Kidney epithelial cell (primary cell): ENCODE results near the gene GRIA2. TPM values are rescaled to one million over a fixed set of nuclear protein-coding genes. Genes with fewer than 3 reads are reported as not detected.
"Not testable (repeated sequence)": the region's sequence is repeated elsewhere in the genome, so short reads cannot be mapped to it uniquely, and the experiment has no call there.

Experiments
- DNase-seq: peaks from one replicate; pipeline ENCODE4 v3.0.0-alpha.2; 2010; ENCODE audit warnings: low read depth
- H3K27me3 ChIP-seq: 2 replicates; pipeline ENCODE4 v1.6.0; 2011; ENCODE audit warnings: low read length; ENCODE audit not compliant: control insufficient read depth, insufficient read depth
- H3K36me3 ChIP-seq: 2 replicates; pipeline ENCODE4 v1.5.1; 2011; ENCODE audit warnings: low read length; ENCODE audit not compliant: control insufficient read depth, insufficient read depth
- H3K4me3 ChIP-seq: 2 replicates; pipeline ENCODE4 v1.5.1; 2011; ENCODE audit warnings: low read depth, mild to moderate bottlenecking, control low read depth, low read length
- total RNA-seq: library from RNA; depleted of rRNA; stranded (reverse); fragments of >200 nt; gene quantifications from 2 replicates; pipeline ENCODE4 v1.2.3, GENCODE V29; 2015
- TF ChIP-seq, protein P1 (sequence below): IDR thresholded peaks from 2 replicates; pipeline ENCODE4 v1.5.1; 2011; ENCODE audit warnings: mild to moderate bottlenecking, moderate library complexity, low read length, control low read depth, inconsistent platforms; ENCODE audit not compliant: insufficient read depth, poor library complexity, severe bottlenecking

GRIA2 gene
- total RNA-seq: not detected in 2 replicates

DNA sequence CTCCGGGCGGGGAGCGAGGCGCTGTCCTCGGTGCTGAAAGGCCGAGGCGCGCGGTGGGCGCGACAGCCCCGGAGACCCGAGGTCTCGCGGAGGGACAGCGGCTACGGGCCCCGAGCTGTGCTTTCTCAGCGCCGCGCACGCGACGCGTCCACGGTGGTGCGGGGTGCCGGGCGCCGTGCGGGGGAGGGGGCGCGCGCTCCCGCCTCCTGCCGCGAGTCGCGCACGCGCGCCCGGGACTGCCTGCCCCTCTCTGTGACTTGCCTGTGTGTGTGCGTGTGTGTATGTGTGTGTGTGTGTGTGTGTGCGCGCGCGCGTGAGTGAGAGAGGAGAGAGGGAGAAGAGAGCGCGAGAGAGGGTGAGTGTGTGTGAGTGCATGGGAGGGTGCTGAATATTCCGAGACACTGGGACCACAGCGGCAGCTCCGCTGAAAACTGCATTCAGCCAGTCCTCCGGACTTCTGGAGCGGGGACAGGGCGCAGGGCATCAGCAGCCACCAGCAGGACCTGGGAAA is at the start of gene GRIA2:
GRIA2 (plus strand) TSS at position 358 of the 511 bp plus-strand sequence. CDS start 315 bp downstream, outside the sequence.
- Histone ChIP-seq H3K36me3 (no peaks in the 10 kb centered on the region), H3K27me3 (peaks cover 28% of the 10 kb centered on the region), H3K4me3 (peak within 1 kb of the TSS; percentile 57)
- TF ChIP-seq, protein P1, sequence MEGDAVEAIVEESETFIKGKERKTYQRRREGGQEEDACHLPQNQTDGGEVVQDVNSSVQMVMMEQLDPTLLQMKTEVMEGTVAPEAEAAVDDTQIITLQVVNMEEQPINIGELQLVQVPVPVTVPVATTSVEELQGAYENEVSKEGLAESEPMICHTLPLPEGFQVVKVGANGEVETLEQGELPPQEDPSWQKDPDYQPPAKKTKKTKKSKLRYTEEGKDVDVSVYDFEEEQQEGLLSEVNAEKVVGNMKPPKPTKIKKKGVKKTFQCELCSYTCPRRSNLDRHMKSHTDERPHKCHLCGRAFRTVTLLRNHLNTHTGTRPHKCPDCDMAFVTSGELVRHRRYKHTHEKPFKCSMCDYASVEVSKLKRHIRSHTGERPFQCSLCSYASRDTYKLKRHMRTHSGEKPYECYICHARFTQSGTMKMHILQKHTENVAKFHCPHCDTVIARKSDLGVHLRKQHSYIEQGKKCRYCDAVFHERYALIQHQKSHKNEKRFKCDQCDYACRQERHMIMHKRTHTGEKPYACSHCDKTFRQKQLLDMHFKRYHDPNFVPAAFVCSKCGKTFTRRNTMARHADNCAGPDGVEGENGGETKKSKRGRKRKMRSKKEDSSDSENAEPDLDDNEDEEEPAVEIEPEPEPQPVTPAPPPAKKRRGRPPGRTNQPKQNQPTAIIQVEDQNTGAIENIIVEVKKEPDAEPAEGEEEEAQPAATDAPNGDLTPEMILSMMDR: no peak
- DNase-seq: no peak

DNA sequence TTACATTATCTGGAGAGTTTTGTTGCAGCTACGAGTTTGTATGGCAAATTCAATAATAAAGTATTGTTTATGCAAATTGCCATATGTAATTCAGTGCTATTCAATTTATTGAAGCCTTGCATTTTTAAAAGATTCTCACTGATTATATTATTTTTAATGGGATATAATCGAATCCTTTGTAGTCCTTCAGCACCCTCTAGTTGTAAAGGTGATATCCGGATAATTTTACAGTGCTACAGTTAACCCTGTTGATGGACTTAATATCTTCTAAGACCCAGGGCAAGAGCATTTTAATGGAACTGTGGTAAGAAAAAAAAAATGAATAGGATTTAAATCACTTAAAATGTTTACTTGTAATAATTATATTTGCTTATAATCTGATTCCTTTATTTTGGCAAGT is 48.5 kb upstream of the GRIA2 start:
- TF ChIP-seq, protein P1: peak; percentile 36
- Histone ChIP-seq H3K4me3 (no peak overlapping the region), H3K27me3 (no peaks in the 10 kb centered on the region), H3K36me3 (no peaks in the 10 kb centered on the region)
- DNase-seq: no peak

DNA sequence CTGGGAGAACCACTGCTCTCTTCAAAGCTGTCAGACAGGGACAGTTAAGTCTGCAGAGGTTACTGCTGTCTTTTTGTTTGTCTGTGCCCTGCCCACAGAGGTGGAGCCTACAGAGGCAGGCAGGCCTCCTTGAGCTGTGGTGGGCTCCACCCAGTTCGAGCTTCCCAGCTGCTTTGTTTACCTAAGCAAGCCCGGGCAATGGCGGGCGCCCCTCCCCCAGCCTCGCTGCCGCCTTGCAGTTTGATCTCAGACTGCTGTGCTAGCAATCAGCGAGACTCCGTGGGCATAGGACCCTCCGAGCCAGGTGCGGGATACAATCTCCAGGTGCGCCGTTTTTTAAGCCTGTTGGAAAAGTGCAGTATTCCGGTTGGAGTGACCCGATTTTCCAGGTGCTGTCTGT is 40.3 kb upstream of the GRIA2 start:
- DNase-seq, H3K27me3 ChIP-seq, H3K4me3 ChIP-seq, H3K36me3 ChIP-seq: not testable (repeated sequence)

DNA sequence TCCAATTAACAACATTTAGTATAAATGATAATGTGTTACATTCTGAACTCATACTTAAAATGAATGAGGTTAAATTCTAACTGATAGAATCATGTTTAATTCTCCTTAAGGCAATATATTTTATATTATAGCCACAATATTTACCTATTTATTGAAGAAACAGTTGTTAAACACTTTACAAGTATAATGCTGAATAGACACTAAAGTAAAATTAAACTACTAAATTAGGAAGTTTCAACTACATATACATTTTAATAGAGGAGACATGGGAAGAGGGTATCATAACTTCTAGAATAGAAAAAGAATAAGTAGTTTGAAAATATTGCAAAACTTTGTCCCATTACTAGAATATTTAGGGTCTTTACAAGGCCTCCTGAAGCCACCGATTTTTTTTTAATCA is 36.2 kb upstream of the GRIA2 start:
- no peak overlapping the region for H3K4me3 ChIP-seq
- no peak for DNase-seq

DNA sequence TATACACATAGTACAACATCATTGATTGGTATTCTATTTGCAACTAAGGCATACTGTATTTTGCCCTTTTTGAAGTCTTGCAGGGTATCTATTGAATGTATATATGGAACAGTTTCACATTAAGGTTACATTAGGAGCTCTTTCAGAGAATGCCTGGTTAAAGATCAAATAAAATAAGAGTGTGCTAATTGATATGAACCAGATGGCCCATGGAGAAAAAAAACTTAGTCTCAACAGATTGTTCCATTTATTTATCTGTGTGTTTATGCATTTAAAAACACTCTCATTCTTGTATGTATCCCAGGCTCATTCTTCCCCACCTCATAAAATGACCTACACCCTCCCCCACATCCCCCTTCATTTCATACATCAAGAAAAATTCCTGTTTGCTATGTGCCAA is 35.2 kb upstream of the GRIA2 start:
- TF ChIP-seq, protein P1: no peak
- Histone ChIP-seq H3K27me3 (no peaks in the 10 kb centered on the region), H3K4me3 (no peak overlapping the region), H3K36me3 (no peaks in the 10 kb centered on the region)
- no peak for DNase-seq

More for the DNA sequence above, 36.2 kb upstream of the GRIA2 start:
- no peaks in the 10 kb centered on the region for H3K36me3 ChIP-seq
- no peaks in the 10 kb centered on the region for H3K27me3 ChIP-seq
- TF ChIP-seq, protein P1: no peak

DNA sequence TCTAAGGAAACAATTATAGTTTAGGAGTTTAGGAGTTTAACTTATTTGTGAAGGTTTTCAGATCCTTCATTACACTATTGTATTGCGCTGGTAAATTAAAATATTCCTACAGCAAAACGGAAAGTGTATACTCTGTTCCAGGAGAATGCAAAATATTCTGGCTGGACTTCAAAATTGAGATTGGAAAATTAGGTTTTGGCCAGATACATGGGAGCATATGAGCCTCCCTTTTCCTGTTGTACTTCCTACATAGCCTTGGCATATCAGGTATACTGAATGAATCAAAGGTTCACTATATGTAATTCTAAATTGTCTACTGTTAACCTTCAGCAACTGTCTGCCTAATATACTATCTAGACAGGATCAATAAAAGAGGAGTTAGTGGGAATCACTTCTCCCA is 25.2 kb upstream of the GRIA2 start:
- no peak for DNase-seq
- H3K27me3 ChIP-seq: no peaks in the 10 kb centered on the region
- H3K4me3 ChIP-seq: no peak overlapping the region
- TF ChIP-seq, protein P1: no peak
- H3K36me3 ChIP-seq: no peaks in the 10 kb centered on the region
